Progenitor cell of endocrine pancreas (in vitro differentiated cells): ENCODE measurements around the gene TMC8. TPM values are rescaled to one million over a fixed set of nuclear protein-coding genes. Genes with fewer than 3 reads are reported as not detected.

Experiments
- DNase-seq: peaks from one replicate; pipeline ENCODE4 v3.0.0; 2021; ENCODE audit warnings: low spot score; ENCODE audit not compliant: unreplicated experiment
- H3K27ac Mint-ChIP-seq: 2 replicates; pipeline ENCODE4 v1.8.0; 2021; ENCODE audit warnings: mild to moderate bottlenecking, moderate library complexity, mixed read lengths
- H3K27me3 Mint-ChIP-seq: 2 replicates; pipeline ENCODE4 v1.8.0; 2021; ENCODE audit warnings: mixed read lengths
- H3K36me3 Mint-ChIP-seq: 2 replicates; pipeline ENCODE4 v1.8.0; 2022; ENCODE audit warnings: mixed read lengths; ENCODE audit not compliant: insufficient read depth
- H3K4me1 Mint-ChIP-seq: 2 replicates; pipeline ENCODE4 v1.8.0; 2021; ENCODE audit warnings: low read depth, mixed read lengths
- H3K4me3 Mint-ChIP-seq: 2 replicates; pipeline ENCODE4 v1.8.0; 2021; ENCODE audit warnings: low read depth, mild to moderate bottlenecking, moderate library complexity, mixed read lengths
- H3K9me3 Mint-ChIP-seq: 2 replicates; pipeline ENCODE4 v1.8.0; 2021; ENCODE audit warnings: low read depth, mixed read lengths
- CTCF ChIP-seq: fragments of 200-600 bp; sonication (generic); IDR thresholded peaks from one replicate; pipeline ENCODE4 v1.5.0; 2021; ENCODE audit warnings: antibody characterized with exemption, mild to moderate bottlenecking; ENCODE audit not compliant: unreplicated experiment
- total RNA-seq: library from RNA; stranded (reverse); gene quantifications from 2 replicates; pipeline ENCODE4 v1.2.1, GENCODE V29; 2021

Gene TMC8
- total RNA-seq, 1 donor from 2014 or later, result 0.12 TPM

GRCh38 chr17:78118801-78119241 lies 11.8 kb upstream of the TMC8 start:
- Mint-ChIP-seq H3K4me1 (peaks cover 12% of the 10 kb centered on the region), H3K9me3 (no peaks in the 10 kb centered on the region), H3K27me3 (no peaks in the 10 kb centered on the region), H3K4me3 (no peak overlapping the region), H3K36me3 (peaks cover 14% of the 10 kb centered on the region), H3K27ac (no peak overlapping the region)
- no peak for TF ChIP-seq CTCF
- no peak for DNase-seq

- no peak for DNase-seq
- Mint-ChIP-seq H3K4me3 (no peak overlapping the region), H3K9me3 (no peaks in the 10 kb centered on the region), H3K36me3 (peaks cover 9% of the 10 kb centered on the region), H3K27me3 (no peaks in the 10 kb centered on the region), H3K4me1 (peaks cover 12% of the 10 kb centered on the region), H3K27ac (no peak overlapping the region)
- TF ChIP-seq CTCF, result no peak
Observed at GRCh38 chr17:78120537-78120936, 10.0 kb upstream of the TMC8 start.

DNA sequence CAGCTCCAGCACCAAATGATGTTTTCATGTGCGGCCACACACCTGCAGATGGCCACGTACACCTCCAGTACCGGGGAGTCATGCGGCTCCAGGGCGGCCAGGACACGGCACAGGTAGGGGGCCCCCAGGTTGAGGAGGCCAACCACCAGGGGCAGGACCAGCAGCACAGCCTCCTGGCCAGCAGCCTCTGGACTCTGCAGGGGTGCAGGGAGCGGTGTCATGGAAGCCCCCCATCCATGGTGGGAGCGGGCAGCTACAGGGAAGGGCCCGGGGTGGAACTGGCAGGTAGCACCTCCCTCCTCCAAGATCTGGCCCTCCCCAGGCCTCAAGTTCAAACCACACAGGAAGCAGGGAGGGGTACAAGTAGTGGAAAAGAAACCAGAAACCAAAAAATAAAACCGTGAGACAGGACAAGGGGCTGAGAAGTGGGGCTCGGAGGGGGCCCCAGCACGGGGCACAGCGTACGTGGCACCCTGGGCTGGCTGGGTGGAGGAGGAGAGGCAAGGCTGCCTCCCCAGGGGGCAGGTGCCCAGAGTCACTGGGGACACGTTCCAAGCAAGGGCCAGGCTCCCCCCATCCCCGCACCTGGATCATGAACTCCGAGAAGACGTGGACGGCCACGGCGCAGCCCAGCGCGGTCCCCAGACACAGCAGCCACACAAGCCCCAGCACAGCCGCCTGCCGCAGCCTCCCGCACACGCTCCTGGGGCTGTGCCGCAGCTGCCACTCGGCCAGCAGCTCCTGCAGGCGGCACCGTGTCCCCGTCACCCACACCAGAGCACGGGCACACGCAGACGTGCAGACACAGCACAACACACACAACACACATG lies 9.4 kb upstream of the TMC8 start:
- H3K36me3 Mint-ChIP-seq, result peaks cover 9% of the 10 kb centered on the region
- H3K4me3 Mint-ChIP-seq, result no peak overlapping the region
- no peaks in the 10 kb centered on the region for H3K27me3 Mint-ChIP-seq
- peaks cover 12% of the 10 kb centered on the region for H3K4me1 Mint-ChIP-seq
- H3K27ac Mint-ChIP-seq, result no peak overlapping the region
- no peaks in the 10 kb centered on the region for H3K9me3 Mint-ChIP-seq
- no peak for TF ChIP-seq CTCF
- DNase-seq, result no peak

- peaks cover 11% of the 10 kb centered on the region for H3K4me1 Mint-ChIP-seq
- no peak overlapping the region for H3K27ac Mint-ChIP-seq
- no peak for DNase-seq
- TF ChIP-seq CTCF, result no peak
- no peaks in the 10 kb centered on the region for H3K27me3 Mint-ChIP-seq
- H3K4me3 Mint-ChIP-seq, result no peak overlapping the region
- no peaks in the 10 kb centered on the region for H3K9me3 Mint-ChIP-seq
- peaks cover 8% of the 10 kb centered on the region for H3K36me3 Mint-ChIP-seq
Observed at GRCh38 chr17:78121801-78122215, 8.8 kb upstream of the TMC8 start.

- Mint-ChIP-seq H3K4me1 (peaks cover 11% of the 10 kb centered on the region), H3K9me3 (no peaks in the 10 kb centered on the region), H3K27ac (no peak overlapping the region), H3K4me3 (no peak overlapping the region), H3K27me3 (no peaks in the 10 kb centered on the region), H3K36me3 (peaks cover 7% of the 10 kb centered on the region)
- DNase-seq, result no peak
- no peak for TF ChIP-seq CTCF
Observed at GRCh38 chr17:78122216-78122930, 8.2 kb upstream of the TMC8 start.
